Medulla oblongata (tissue), 1 donor: ENCODE results near the gene MSH6.
A peak's percentile ranks its signal among the peaks of the same experiment; 100 is the strongest.

Source experiments
- DNase-seq: peaks from one replicate; pipeline ENCODE4 v3.0.0-alpha.2; 2015; ENCODE audit errors: extremely low spot score

The MSH6 gene

GRCh38 chr2:47783486-47784351, 774 bp downstream of the MSH6 start:
- peak; percentile 57 for DNase-seq

- no peak for DNase-seq
Observed at GRCh38 chr2:47784352-47784851, 1.5 kb downstream of the MSH6 start.

GRCh38 chr2:47785986-47786385, 3.0 kb downstream of the MSH6 start:
- peak; percentile 62 for DNase-seq

- no peak for DNase-seq
Observed at GRCh38 chr2:47796090-47796697, 13.2 kb downstream of the MSH6 start.

GRCh38 chr2:47798631-47799030, 15.7 kb downstream of the MSH6 start:
- DNase-seq, result peak; percentile 60

GRCh38 chr2:47799031-47799609, 16.2 kb downstream of the MSH6 start:
- DNase-seq, result no peak

GRCh38 chr2:47801118-47801517, 18.2 kb downstream of the MSH6 start:
- DNase-seq, result no peak

GRCh38 chr2:47803363-47803762, 20.4 kb downstream of the MSH6 start:
- no peak for DNase-seq

- no peak for DNase-seq
Observed at GRCh38 chr2:47803770-47804169, 20.8 kb downstream of the MSH6 start.

- no peak for DNase-seq
Observed at GRCh38 chr2:47805850-47806249, 22.9 kb downstream of the MSH6 start.

- no peak for DNase-seq
Observed at GRCh38 chr2:47808614-47809013, 25.7 kb downstream of the MSH6 start.

GRCh38 chr2:47809903-47810302, 27.0 kb downstream of the MSH6 start:
- DNase-seq, result no peak

GRCh38 chr2:47810850-47811249, 27.9 kb downstream of the MSH6 start:
- no peak for DNase-seq

GRCh38 chr2:47811668-47812067, 28.7 kb downstream of the MSH6 start:
- no peak for DNase-seq

GRCh38 chr2:47815764-47816163, 32.8 kb downstream of the MSH6 start:
- no peak for DNase-seq

- no peak for DNase-seq
Observed at GRCh38 chr2:47818777-47819176, 35.8 kb downstream of the MSH6 start.

GRCh38 chr2:47819834-47820233, 36.9 kb downstream of the MSH6 start:
- no peak for DNase-seq

- DNase-seq, result no peak
Observed at GRCh38 chr2:47822518-47822917, 39.6 kb downstream of the MSH6 start.

GRCh38 chr2:47833516-47833968, 50.6 kb downstream of the MSH6 start:
- DNase-seq, result no peak

- DNase-seq, result no peak
Observed at GRCh38 chr2:47838249-47838648, 55.3 kb downstream of the MSH6 start.

- no peak for DNase-seq
Observed at GRCh38 chr2:47838686-47839085, 55.7 kb downstream of the MSH6 start.

- no peak for DNase-seq
Observed at GRCh38 chr2:47842846-47843245, 59.9 kb downstream of the MSH6 start.

GRCh38 chr2:47843407-47843806, 60.5 kb downstream of the MSH6 start:
- no peak for DNase-seq
